ENCODE results near the gene CARTPT.

DNA sequence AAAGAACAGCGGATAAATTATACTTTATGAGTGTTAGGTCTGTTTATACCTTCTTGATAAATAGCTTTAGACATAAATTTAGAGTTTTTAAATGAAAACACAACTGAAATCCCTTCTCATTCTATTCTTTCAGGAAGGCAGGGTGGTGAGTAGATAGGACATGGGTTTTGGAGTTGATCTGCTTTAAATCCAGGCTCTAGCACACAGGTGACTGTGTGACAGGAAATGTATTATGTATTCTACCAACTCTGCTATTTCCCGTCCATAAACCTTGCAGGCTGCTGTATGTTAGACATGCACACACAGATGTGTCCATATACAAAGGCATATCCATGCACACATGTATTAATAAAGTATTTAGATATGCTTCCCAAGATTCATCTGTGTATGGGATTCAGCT, 19.3 kb upstream of the CARTPT start:
- TF ChIP-seq, protein P1, sequence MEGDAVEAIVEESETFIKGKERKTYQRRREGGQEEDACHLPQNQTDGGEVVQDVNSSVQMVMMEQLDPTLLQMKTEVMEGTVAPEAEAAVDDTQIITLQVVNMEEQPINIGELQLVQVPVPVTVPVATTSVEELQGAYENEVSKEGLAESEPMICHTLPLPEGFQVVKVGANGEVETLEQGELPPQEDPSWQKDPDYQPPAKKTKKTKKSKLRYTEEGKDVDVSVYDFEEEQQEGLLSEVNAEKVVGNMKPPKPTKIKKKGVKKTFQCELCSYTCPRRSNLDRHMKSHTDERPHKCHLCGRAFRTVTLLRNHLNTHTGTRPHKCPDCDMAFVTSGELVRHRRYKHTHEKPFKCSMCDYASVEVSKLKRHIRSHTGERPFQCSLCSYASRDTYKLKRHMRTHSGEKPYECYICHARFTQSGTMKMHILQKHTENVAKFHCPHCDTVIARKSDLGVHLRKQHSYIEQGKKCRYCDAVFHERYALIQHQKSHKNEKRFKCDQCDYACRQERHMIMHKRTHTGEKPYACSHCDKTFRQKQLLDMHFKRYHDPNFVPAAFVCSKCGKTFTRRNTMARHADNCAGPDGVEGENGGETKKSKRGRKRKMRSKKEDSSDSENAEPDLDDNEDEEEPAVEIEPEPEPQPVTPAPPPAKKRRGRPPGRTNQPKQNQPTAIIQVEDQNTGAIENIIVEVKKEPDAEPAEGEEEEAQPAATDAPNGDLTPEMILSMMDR (IDR thresholded peaks at IDR 0.05) = no peak
- no peak for TF ChIP-seq ZFX (IDR thresholded peaks at IDR 0.05; ENCODE audit: borderline replicate concordance)

All from 22Rv1 (cell line).